Uterus (tissue), 2 donors: Measurements from ENCODE around the gene CUL3.

Experiments
- CTCF ChIP-seq, 4 experiments: fragments of 200-600 bp in 2 of 4; fragments of 450-650 bp in 2 of 4; sonication (generic) in 2 of 4; IDR thresholded peaks; one replicate each; pipeline ENCODE4 v1.5.1; 2016 to 2019; ENCODE audit warnings: antibody characterized with exemption in 4 of 4, mild to moderate bottlenecking in 2 of 4, moderate library complexity in 1 of 4
- POLR2A ChIP-seq, 2 donors: fragments of 450-650 bp; IDR thresholded peaks; one replicate each; pipeline ENCODE4 v1.6.1; 2016; ENCODE audit warnings: antibody characterized with exemption in 2 of 2, mild to moderate bottlenecking in 1 of 2, moderate library complexity in 1 of 2

GRCh38 chr2:224538561-224539138, 46.5 kb downstream of the CUL3 start:
- TF ChIP-seq CTCF (IDR thresholded peaks at IDR 0.05) (no peak), POLR2A (IDR thresholded peaks at IDR 0.05) (no peak)
